HG03457 (cell line): ENCODE measurements around the gene IGF2.
"Not testable (repeated sequence)": the region's sequence is repeated elsewhere in the genome, so short reads cannot be mapped to it uniquely, and the experiment has no call there.

Source experiments
- ATAC-seq: cut with Tn5 transposase; IDR thresholded peaks from one replicate; pipeline ENCODE4 v1.9.1; 2021; ENCODE audit warnings: moderate number of reproducible peaks; ENCODE audit not compliant: unreplicated experiment

The IGF2 gene

DNA sequence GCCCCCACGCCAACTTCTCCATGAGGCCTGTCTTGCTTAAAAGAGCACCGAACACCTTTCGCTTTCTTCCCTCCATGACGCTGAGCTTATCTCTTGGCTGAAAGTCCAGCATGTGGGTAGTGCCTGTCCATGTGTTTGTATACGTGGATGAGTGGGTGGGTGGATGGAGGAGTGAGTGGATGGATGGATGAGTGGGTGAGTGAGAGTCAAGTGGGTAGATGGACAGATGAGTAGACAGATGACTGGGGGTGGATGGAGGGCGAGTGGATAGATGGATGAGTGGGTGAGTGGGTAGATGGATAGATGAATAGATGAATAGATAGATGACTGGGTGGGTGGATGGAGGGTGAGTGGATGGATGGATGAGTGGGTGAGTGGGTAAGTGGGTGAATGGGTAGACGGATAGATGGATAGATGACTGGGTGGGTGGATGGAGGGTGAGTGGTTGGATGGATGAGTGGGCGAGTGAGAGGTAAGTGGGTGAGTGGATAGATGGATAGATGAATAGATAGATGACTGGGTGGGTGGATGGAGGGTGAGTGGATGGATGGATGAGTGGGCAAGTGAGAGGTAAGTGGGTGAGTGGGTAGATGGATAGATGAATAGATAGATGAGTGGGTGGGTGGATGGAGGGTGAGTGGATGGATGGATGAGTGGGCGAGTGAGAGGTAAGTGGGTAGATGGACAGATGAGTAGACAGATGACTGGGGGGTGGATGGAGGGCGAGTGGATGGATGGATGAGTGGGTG, 14.3 kb downstream of the IGF2 start:
- not testable (repeated sequence) for ATAC-seq

DNA sequence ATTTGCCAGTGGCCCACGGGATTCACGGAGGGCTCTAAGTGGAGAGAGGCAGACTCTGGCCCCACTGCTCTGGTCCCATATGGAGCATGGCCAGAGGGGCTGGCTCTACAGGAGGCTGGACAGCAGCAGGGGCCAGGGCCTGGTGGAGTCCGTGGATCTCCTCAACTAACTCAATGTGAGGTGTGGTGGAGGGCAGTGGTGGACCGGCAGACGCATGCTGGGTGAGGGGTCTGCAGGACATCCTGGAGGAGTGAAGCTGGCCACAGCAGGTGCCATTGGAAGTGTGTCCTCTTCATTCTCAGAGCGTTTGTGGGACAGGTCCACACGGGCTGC, 15.6 kb downstream of the IGF2 start:
- no peak for ATAC-seq

- ATAC-seq = no peak
These were observed 16.1 kb downstream of the IGF2 start for GRCh38 chr11:2122907-2123627.

DNA sequence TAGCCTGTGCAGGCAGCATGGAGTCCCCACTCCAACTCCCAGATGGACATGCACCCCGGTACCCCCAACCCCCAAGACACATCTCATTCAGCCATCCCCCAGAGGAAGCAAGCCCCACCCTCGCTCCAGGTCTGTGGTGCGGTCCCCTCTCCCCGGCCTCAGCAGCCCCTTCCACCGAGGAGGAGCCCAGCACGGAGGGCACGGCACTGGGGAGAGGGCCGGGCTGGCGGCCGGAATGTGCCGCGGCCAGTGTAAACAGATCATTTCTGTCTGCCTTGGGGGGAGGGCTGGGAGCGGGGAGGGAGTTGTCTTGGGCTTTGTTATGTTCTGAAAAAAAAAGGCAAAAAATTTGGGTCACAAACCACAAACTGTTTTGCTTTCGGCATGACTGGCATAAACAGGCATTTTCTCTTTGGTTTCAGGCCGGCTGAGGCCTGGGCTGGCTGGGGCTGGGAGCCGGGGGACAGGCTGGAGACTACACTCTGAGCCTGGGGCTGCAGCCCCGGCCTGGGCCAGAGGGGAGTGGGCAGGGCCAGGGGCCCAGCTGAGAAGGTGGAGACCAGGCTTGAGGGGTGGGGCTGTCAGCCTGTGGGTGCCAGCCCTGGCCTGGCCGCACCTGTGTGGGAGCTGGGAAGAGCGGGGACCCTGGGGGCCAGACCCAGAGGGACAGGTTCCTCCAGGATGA, 16.8 kb downstream of the IGF2 start:
- ATAC-seq = no peak

GRCh38 chr11:2121227-2122130, 17.7 kb downstream of the IGF2 start:
- no peak for ATAC-seq

DNA sequence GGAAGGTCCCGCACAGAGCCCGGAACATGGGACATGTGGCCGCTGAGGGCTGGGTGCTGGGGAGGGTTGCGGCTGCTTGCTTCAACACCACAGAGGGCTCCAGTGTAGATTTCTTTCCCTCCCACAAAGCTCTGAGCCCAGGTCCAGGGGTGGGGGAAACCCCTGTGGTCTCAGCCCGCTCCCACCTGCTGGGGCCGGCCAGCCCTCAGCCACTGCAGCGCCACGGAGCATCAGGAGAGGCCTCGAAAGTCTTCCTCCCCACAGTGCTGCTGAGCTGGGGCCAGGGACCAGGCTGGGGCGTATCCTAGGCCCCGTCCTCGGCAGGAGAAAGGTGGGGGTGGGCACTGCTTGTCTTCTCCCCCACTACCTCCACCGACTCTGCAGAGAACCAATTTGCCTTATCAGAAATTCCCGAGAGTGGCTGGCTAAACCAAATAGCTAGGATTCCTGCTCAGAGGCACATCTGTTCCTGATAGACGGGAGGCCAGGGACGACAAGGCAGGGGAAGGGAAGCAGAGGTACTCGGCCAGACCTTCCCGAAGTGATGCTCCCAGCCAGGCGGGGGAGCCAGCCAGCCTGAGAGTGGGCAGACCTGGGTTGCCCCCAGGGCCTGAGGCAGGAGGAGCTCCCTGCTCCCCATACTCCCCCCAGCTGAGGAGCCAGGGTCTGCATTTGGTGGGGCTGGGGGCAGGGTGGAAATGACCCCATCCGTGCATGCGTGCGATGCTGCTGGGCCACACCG, 18.7 kb downstream of the IGF2 start:
- ATAC-seq = no peak

DNA sequence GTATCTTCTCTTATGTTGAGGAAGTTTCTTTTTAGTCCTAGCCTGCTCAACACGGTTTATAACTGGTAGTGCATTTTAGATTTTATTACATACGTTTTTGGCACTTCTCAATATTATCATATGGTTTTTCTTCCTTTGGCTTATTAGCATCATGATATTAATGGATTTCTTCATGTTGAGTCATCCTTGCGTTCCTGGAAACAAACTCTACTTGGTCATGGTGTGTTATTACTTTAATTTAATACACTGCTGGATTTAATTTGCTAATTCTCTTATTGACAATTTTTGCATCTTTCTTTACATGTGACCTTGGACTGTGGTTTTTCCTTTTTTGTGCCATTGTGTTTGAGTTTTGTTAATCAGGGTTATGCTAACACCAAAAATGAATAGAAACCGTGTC, 20.5 kb downstream of the IGF2 start:
- ATAC-seq = no peak

GRCh38 chr11:2116680-2117079, 22.5 kb downstream of the IGF2 start:
- no peak for ATAC-seq

DNA sequence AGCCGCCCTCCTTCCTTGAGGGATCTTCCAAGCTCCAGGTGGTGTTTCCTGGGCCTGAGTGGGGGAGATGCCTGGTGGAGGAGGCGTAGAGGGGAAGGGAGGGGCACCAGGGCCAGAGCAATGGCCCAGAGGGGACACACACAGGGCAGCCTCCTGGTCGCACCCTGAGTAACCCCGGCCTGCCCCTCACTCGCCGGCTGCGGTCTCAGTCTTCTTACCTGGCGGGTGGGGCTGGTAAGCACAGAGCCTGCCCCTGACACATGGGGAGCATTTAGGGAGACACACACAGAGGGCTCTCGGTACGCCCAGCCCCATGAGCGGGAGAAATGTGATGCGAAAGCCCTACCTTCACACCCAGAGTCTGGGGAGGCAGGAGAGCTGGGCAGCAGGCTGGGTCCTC, 23.9 kb downstream of the IGF2 start:
- no peak for ATAC-seq

DNA sequence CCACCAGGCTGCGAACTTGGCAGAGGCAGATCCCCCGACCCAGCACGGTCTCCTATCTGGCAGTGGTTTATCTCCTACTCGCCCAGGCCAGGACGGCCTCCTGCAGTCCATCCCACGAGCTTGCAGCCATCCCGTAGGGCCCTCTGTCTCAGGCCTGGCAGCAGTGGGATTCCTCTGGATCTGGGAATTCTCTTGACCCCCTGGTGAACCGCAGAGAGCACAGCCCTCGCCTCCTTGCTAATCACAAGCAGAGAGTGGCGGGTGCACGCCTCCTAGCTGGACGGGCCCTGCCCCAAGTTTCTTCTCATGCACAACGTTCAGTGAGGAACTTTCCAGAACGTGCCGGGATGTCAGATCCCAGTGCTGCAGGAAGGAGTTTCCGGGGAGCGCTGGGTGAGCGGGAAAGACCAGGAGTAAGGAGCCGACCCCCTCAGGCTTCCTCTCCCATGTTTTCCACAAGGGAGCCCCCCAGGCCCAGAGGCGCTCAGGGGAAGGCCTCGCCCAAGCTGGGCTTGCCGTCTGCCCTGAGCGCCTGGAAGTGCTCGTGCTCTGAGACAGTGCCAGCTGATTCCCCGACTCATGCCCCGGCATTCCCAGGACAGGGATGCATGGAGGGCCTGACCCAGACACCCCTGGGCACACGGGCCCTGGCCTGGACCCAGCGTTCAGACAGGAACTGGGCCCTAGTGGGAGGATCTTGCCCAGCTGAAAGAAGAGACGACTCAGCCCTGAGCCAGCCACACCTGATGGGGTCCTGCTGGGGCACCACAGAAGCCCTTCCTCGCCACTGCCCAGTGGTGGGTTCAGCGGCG, 24.6 kb downstream of the IGF2 start:
- no peak for ATAC-seq

DNA sequence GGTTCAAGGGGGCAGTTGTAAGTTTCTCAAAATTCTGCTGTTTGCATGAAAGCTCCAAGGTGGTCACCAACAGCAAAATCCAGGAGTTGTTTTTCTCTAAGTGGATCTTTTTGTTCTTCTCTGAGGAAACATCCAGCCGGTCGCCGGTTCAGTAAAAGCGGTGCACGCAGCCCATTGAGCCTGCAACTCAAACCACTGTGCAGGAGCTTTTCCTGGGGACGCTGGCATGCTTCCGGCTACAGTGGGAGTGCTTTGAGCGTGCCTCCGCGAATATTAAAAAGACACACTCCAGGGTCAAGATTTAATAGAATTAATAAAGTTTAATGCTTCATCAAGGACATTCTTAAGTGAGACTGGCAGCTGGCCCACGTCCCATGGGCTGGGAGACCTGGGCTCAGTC, 25.4 kb downstream of the IGF2 start:
- no peak for ATAC-seq

GRCh38 chr11:2110521-2110920, 28.7 kb downstream of the IGF2 start:
- no peak for ATAC-seq

DNA sequence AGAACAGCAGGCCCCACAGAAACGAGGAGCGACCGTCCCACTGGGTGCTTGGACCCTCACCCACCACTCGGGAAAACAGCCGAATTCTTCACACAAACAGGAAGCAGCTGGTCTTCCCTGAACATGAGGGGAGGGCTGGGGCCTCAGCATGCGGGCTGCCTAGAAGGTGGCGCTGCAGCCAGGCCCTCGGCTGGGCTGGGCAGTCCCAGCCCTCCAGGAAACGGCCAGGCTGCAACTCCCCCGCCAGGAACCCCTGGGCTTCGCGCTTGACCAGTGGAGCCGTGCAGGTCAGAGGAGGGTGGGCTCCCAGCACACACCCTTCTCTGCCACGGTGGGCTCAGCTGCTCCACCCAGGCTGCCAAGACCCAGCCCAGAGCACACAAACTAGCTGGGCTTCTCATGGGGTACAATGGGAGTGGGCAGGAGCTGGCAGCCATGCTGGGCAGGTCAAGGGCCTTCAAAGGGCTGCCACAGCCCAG, 29.6 kb downstream of the IGF2 start:
- no peak for ATAC-seq

DNA sequence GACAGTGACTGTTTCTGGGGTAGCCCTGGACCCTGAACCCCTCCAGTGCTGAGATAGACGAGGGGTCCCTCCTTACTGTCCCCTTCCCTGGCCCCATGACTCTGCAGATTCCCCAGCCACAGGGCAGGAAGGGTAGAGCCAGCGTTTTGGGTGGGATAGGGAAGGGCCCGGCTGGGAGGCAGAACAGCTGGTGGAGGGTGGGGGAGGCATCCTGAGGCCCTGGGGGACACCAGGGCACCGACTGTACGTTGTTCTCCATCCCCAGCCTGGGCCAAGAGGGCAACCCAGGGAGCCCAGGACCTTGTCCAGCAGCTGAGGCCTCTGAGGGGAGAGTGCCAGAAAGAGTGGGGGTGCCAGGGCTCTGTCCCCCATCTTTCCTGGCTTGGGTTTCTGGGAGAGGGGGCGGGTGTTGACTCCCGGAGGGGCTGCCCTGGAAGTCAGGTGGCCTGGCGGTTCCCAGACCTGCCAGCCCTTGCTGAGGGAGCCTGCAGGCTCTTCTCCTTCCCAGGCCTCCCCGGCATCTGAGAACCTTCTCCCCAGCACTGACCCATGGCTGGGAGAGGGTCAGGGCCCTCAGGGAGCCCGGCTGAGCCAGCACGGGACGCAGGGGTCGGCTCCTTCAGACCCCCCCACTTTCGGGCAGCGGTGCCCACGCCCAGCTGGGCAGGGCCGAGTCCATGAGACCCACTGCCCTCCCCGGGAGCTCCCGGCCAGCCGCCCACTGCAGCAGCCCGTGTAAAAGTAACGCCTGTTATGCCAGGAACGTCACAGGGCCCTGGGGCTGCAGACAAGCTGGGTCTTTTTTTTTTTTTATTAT, 30.3 kb downstream of the IGF2 start:
- no peak for ATAC-seq

GRCh38 chr11:2107941-2108630, 31.1 kb downstream of the IGF2 start:
- ATAC-seq = no peak

DNA sequence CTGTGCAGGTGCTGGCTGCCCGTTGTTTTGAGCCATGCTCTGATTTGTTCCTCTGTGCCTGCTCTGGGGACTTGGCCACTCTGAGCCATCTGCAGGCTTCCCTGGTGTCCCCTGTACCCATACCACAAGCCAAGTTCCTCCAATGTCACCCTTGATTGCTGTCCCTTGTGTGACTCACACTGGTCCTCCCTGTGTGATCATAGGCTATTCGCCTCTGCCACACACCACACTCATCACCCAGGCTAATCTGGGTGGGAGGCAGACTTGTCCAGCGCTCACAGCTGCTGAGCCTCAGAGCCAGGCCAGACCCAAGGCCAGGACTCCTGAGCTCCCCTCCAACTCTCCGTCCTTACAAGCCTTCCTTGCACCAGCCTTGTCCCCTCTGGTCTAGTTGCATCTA, 31.7 kb downstream of the IGF2 start:
- no peak for ATAC-seq

DNA sequence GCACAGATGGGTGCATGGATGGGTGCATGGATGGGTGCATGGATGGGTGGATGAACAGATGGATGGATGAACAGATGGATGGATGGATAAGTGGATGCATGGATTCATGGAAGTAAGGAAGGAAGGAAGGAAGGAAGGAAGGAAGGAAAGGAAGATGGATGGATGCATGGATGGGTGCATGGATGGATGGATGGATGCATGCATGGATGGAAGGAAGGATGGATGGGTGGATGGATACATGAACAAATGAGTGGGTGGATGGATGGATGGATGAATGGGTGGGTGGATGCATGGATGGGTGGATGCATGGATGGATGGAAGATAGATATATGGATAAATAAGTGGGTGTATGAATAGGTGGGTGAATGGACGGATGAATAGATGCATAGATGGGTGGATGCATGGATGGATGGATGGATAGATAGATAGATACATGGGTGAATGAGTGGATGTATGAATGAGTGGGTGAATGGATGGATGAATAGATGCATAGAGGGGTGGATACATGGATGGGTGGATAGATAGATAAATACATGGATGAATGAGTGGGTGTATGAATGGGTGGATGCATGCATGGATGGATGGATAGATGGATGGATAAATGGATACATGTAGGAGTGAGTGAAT, 32.5 kb downstream of the IGF2 start:
- no peak for ATAC-seq

- no peak for ATAC-seq
These were observed 33.7 kb downstream of the IGF2 start for GRCh38 chr11:2105511-2105910.
